CD4-positive, alpha-beta T cell treated with Interleukin-10 for 1 hour (primary cell): Measurements from ENCODE around the gene MITF.

ENCODE experiments used
- DNase-seq: peaks from one replicate; pipeline ENCODE4 v3.0.0-alpha.2; 2020

Gene MITF

DNA sequence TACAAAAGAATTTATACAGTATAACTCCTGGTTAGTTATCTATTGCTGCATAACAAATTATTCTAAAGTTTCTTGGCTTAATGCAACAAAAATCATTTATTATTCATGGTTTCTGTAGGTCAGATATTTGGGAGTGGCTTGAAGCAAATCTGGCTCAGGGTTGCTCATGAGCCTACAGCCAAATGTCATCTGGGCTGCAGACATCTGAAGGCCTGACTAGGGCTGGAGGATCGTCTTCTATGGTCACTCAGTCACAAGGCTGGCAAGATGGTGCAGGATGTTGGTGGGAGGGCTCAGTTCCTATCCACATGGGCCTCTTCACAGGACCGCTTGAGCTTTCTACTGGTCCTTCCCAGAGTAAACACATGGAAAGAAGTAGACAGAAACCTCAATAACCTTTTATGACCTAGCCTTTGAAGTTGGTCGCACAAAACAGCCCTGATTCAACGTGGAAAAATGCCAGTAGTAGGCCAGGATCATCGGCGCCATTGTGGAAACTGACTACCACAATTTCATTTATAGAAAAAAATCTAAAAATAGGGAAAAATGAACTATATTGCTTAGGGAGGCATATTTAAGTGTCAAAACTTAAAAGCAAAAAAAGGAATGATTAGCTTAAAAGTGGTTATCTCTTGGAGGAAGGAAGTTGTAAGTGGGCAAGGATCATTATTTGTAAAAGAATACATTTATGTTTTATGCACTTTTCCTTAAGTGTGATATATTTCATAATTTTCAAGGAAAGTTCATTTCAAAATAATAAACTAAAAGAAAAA, 9.9 kb upstream of the MITF start:
- no peak for DNase-seq

DNA sequence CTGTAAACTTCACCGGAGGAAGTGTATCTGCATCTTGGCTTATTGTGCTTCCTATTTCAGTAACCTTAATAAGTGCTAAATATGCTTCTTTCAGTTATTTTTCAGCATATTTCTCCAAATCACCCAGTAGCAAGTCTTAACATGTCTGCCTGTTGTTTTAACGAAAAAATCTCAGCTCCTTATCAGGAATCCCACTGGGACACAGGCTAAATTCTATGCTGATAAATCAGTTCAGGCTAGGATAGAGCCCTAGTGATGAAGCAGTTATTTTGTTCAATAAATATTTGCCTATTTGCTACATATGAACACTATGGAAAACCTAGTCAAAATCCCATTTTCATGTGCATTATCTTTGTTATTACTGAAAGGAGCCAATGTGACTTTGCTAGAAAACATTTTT, 8.2 kb upstream of the MITF start:
- no peak for DNase-seq

DNA sequence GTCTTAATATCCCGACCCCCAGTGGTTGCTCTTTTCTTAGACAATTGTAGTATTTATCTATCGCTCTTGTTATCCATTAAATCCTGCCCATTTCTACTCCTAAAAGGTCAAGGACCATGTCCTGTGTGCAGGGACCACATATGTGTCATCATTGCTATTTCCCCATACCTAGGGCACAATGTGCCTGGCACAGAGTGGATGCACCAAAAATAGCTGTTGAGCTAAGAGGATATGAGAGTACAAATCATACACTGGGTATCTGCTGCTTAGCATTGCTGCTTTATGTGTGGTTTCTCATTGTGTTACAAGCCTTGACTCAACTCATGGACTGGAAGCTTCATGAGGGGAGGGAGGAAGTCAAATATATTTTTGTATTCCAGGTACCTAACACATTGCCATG, 3.4 kb upstream of the MITF start:
- no peak for DNase-seq

DNA sequence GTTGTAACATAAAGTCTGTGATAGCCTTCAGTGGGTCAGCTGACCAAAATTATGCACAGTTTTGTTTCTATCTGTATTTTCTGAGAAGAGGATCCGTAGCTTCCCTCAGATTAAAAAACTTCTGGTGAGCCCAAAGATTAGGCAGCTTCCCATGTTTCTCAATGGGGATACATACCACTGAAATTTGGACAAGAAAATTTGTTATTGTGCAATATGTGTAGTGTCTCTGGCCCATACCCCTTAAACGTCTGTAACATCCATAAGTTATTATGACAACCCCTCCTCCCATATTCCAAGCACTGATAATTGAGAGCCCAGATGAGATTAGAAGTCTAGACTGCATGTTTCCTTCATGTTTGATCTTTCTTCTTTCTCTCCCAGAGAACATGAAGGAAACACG, 1.9 kb upstream of the MITF start:
- no peak for DNase-seq

DNA sequence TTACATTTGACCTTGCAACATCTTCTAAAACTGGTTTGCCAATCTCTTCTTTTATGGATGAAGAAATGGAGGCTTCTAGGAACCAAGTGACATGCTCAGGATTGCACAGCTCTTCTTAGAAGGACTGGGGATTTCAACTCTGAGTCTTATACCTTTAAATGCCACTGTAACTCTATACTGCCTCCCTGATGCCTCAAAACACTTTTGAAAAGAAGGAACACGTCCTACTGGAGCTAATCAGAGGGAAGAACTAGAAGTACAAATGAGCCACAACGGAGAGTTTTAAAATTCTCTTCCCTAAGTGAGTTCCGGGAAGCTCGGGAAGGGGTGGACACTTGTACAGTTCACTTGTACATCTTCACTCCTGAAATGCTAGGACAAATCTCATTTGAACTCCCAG, 949 bp upstream of the MITF start:
- no peak for DNase-seq

DNA sequence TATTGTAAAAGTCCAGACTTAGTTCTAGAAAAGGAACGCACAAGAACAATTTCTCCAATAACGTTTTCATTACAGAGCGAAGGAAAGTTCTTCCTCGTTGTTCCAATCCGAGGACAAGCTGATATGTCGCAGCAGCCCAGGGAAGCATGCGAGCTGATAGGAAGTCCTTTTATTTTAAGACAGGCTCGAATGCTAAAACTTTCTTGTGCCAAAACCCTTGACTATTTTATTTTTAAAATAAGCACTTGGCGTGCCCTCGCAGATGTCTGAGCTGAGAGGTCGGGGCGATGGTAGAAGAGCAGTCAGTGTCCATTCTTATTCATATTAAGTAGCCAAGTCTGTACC, 433 bp upstream of the MITF start:
- DNase-seq, result no peak

DNA sequence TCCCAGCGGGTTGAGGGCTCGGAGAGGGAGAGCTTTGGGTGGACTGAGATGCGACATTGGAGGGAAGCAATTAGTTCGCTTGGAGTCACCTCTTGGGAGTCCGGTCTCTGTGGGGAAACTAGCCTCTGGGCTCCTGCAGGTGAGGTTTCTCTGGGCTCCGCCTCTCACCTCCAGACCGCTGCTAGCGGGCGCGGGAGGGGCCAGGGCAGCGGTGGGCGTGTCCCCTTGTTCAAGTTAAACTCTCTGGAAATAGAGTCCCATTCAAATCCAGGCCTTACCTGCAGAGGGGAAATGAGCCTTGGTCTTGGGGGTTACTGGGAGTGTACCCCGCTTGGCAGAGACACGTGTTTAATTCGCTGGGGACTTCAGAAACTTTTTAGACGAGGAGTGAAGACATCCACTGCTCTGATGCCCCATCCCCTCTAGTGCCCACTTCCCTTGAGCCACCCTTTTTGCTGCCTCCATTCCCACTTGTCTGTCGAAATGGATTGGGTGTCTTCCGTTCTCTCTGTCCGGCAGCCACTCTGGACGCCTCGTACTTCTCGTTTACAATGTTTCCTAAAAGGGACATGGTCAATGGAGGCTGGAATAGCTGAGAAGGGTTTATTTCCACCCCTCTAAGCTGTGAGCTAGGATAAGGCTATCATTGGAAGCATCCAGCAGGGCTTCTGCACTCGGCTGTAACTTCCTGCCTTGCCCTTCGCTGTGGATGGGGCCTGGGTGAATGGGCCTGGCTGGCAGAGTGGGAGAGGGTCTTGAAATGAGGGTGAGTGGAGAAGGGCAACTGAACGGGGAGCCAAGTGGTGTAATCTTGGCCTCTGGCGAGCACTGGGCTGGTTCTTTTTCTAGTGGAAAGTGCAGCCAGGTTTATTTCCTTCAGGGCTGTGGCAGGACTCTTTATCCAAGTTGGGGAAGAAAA, 1.1 kb downstream of the MITF start:
- no peak for DNase-seq

DNA sequence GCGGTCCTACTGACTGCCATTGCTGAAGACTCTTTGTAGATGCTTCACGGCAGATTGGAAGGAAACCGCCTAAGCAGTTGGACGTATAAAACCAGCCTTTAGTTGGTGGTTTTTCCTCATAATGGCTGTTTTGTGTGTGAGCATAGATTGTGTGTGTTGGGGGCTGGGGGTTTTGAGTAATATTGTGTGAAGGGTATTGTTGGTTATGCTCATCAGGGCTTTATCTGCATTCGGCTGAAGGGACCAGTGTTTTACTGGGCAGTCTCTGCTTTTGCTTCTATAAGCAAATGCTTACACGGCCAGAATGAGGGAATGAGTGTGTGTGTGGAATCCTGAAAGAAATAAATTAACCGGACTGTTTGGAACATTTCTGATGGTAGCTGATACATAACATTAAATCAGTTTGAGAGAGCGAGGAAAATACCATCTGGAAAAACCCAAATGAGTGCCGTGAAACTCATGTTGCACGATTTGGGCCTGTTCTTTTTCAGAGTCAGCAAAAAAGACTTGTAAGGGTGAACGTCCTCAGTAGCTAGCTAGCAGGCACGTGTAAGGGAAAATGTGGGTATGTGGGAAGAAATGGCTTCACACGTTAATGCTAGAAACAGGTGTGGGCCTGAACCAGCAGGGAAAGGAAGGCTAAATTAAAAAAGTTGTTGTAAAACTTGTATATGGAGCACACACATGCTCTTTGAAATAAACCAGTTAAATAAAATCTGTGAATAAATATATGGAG, 1.9 kb downstream of the MITF start:
- no peak for DNase-seq

DNA sequence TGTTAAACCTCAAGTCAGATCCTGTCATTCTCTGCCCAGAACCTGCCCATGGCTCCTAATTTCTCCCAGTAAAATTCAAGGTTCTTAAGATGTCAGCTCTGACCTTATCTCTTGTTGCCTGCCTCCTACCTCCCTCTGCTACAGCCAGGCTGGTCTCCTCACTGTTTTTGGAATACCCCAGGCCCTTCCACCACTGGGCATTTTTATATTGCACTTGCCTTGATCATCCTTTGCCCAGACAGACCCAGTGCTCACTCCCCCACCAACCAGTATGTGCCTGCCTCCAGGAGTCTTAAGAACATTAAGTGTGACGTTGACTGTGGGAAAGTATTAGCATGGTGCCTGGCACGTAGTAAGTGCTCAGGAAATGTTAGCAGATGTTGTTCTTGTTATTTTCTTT, 3.1 kb downstream of the MITF start:
- no peak for DNase-seq

DNA sequence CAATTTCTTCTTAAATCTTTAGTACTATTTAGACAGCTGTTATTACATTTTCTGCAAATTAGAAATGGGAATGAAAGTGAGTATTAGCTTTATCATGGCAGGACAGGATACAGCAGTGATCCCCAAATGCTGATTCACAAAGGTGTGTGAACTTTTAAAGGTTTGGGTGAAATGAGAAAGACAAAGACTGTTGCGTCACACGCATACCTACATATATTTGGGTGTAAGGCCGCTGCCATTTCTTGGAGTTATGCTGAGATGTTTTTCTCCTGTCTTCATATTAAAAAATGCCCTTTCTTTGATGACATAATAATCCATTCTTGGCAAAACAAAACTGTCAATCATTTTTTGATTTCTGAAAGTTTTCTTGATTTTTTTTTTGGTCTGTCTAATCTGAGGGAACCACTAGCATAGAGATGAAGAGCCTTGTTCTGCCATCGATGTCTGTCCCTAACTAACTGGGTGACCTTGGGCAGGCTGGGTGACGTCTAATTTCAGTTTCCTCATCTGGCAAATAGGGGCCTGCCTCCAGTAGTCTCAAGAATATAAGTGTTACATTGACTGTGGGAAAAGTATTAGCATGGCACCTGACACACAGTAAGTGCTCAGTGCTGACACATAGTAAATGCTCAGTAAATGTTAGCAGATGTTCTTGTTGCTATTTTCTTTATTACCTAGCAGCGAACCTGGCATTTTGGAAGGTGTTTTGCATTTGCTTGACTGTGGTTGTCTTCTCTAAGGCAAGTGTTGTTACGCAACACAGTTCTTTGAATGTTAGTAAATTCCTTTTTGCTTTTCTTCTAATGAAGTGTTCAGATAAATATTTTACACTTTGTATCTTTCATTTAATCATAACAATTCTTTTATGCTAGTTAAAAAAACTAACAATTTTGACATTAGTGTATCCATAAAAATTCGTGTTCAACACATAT, 5.0 kb downstream of the MITF start:
- DNase-seq, result no peak

DNA sequence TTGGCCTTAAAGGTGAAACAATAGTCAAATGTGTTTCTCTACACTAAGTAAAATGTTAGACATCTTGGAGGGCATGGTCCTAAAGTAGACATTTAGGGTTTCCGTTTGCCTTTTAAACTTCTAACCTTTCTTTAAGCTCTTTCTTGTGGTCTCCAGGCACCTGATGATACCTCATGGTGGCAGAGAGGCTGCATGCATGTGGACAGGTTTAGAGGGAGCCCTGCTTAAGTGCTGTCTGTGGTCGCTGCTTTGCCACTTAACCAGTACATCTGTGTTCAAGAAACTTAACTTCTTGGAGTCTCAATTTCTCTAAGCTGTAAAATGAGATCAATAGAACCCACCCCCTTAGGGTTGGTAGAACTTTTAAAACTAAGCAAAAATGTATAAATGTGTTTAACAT, 6.2 kb downstream of the MITF start:
- no peak for DNase-seq

DNA sequence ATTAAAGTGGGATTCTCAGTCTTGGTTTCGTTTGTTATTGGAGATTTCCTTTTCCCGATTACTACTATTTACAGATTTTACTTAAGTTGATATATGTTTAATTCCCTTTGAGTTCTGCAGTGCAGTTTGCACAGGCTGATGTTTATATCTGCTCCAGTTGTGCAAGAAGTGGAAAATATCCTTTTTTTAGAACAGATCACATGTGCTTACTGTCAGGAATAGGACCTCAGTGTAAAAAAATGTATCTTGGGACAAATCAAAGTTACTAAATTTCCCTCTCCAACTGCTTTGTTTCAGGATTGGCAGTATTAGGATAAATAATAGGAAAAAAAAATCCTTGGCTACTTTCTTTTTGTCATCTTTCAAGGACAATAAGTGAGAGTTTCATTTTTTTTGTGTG, 6.9 kb downstream of the MITF start:
- DNase-seq, result no peak

DNA sequence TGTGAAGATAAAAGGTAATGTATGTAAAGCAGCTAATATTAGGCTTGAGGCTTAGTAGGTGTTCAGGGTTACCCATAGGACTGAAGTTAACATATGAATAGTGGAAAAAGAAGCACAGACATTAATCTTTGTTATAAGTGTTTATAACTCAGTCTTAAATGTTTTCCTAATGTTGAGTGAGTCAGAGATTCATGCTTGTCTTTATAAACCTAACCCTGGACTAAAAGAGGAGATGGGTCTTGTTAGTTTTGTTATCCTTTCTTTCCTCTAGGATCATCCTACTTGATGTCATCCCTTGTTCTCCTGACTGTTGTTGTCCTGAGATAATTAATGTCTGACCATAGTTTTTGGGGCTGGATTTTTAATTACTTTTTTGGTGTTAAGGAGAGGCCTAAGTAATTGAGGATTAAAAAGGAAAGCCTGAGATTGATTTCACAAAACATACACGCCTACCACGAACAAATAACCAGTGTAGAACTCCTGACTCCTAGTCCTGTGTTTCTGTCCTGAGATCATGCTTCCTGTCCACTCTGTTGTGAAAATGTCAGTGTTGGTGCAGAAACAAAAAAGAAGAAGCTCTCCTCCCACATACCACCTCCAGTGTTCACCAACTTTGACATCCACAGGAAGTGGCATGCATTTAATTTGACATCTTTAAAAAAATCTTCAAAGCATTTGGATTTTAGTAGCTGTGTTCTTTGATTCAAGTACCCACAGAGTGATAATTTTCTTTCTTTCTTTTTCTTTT, 8.4 kb downstream of the MITF start:
- no peak for DNase-seq

DNA sequence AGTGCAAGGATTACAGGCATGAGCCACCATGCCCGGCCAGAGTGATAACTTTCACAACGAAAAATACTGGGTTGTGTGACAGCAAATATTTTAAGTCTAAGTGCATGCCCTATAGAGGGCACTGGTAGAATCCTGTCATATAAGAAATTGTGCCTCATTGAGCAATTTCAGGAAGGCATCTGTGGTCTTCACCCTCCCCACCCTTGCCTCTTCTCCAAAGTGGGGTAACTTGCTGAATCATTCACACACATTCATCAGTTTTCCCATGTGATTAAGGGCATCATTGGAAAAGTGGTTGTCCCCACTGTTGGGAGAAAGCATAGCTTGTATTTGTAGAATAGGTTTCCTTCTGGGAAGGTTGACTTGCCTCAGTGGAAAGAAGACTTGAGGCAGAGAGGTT, 9.2 kb downstream of the MITF start:
- no peak for DNase-seq

DNA sequence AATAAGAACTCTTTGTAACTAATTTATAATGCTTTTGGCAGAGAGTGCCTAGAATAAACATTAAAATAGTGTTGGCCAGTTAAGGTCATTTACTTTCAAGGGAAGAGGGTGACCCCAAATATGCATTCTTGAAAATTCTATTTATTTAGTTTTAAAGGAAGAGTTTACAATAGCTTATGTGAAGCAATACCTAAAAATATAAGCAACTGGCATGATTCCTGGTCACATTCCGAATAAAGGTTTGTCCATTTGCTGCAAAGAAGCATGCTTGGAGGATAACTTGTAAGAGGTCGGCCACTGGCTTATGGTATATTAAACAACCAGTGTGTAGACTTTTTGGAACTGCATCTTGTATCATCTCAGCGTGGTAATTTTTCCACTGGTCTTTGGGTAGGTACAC, 10.2 kb downstream of the MITF start:
- DNase-seq, result no peak

DNA sequence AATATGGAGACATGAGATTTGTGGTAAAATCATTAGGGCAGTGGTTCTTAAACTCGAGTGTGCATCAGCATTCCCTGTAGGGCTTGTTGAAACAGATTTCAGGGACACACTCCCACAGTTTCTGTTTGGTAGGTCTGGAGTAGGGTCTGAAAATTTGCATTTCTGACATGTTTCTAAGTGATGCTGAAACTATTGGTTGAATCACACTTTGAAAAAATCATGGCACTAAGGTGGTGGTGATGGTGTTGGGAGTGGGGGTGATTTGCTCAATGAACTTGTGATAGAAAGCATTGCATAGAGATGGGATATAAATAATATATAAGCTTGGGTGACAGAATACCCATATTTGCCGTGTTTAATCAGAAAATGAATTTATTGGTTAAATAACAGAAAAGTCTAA, 11.3 kb downstream of the MITF start:
- DNase-seq, result no peak

DNA sequence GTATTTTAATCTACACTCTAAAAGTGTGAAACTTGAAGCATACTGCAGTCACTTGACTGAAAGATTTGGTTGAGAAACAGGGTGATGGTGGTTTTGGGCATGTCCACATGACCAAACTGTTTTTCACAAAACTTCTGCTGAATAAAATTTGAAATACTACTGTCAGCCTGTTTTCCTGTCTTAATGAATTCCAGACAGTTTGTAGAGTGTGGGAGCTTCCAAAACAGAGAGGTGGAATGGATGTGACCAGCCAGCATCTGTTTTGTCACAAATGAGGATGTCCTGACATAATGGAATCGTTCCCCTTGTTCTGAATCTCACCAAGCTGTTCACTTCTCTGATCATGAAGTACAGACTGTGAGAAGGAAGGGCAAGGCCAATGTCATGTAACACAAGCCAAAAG, 11.8 kb downstream of the MITF start:
- no peak for DNase-seq

DNA sequence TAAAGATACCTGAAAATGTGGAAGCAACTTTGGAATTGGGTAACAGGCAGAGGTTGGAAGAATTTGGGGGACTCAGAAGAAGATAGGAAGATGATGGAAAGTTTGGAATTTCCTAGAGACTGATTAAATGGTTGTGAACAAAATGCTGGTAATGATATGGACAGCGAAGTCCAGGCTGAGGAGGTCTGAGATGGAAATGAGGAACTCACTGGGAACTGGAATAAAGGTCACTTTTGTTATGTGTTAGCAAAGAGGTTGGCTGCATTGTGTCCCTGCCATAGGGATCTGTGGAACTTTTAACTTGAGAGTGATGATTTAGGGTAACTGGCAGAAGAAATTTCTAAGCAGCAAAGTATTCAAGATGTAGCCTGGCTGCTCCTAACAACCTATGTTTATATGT, 13.0 kb downstream of the MITF start:
- DNase-seq, result no peak

DNA sequence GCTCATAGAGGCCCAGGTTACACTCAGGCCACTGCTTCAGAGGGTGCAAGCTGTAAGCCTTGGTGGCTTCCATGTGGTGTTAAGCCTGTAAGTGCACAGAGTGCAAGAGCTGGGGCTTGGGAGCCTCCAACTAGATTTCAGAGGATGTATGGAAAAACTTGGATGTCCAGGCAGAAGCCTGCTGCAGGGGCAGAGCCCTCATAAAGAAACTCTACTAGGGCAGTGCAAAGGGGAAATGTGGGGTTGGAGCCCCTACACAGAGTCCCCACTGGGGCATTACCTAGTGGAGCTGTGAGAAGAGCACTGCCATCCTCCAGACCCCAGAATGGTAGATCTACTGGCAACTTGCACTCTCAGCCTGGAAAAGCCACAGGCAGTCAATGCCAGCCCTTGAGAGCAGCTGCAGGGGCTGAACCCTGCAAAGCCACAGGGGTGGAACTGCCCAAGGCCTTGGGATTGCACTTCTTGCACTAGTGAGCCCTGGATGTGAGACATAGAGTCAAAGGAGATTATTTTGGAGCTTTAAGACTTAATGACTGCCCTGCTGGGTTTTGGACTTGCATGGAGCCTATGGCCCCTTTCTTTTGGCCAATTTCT, 14.0 kb downstream of the MITF start:
- no peak for DNase-seq

DNA sequence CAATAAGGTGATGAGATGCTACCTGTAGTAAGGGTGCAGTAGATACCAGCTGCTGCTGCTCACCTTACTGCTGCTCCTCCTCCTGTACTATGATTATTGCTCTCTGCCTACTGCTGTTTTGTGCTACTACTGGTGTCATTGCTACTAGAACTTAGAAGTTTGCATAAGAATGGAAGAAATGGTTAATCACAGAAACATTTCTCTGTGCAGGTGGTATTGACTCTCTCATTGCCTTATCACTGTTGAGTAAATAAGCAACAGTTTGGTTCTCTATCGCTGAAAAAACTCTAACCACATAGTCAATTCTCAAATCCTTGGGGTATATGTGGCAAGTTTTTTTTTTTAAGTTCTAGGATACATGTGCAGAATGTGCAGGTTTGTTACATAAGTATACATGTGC, 16.5 kb downstream of the MITF start:
- no peak for DNase-seq
